Non-pigmented ciliary epithelial cell (primary cell): Measurements from ENCODE around the gene CCDC192.
"Not testable (repeated sequence)": the region's sequence is repeated elsewhere in the genome, so short reads cannot be mapped to it uniquely, and the experiment has no call there.

Experiments used
- DNase-seq: peaks from one replicate; pipeline ENCODE4 v3.0.0-alpha.2; 2010; ENCODE audit warnings: low read depth

CCDC192 gene

DNA sequence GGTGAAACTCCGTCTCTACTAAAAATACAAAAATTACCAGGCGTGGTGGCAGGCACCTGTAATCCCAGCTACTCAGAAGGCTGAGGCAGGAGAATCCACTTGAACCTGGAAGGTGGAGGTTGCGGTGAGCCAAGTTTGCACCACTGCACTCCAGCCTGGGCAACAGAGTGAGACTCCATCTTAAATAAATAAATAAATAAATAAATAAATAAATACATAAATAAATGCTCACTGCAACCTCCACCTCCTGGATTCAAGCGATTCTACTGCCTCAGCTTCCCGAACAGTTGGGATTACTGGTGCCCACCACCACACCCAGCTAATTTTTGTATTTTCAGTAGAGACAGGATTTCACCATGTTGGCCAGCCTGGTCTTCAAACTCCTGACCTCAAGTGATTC is 144.4 kb downstream of the CCDC192 start:
- DNase-seq: not testable (repeated sequence)

DNA sequence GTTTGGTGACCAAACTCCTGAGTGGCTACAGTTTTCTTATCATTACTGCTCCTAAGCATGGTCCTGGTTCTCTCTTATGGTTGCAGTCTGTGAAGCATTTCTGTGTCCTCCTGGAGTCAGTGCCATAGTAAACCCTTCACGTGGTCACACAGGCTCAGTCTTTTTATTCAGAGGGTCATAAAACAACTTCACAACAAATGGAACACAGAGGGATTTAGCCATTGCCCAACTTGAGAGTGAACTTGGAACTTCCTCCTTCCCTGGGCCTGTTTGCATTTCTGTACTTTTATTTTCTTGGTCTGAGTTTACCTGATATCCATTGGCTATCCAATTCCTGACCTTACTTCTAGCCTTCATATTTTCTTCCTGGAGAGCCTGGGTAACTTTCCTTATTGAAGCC is 144.9 kb downstream of the CCDC192 start:
- DNase-seq: no peak

DNA sequence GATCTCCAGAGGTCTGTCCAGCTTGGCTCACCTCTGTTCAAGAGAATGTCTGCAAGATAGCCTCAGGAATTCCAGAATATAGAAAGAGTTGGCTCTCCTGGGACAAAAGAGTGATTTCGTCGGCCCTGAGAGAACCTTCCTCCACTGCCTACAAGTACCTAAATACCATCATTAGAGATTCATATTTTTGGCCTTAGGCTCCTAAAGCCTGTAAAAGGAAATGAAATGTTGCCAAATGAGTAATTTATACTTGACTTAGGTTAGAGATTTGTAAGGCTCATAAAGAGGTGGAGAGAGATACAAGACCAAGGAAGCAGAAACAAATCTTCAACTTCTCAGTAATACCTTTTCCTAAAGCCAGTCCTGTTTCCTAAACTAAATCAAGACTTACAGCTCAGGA is 146.2 kb downstream of the CCDC192 start:
- DNase-seq: no peak

DNA sequence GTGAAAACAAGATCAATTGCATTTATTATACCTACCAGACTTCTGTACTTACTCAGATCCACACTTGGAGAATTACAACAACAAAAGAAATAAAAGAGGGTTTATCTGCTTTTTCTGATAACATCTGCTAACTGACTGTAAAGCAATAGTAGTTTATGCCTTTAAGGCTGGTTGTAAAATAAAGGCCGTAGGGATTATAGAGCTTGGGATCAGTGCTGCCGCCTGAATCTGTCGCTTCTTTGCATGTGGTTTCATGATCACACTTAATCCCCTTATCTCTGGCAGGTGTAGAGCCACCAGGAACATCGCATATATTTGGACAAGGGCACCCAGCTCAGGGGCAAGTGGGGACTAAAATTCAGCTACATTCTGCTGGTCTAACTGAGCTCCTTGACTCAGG is 146.7 kb downstream of the CCDC192 start:
- no peak for DNase-seq

DNA sequence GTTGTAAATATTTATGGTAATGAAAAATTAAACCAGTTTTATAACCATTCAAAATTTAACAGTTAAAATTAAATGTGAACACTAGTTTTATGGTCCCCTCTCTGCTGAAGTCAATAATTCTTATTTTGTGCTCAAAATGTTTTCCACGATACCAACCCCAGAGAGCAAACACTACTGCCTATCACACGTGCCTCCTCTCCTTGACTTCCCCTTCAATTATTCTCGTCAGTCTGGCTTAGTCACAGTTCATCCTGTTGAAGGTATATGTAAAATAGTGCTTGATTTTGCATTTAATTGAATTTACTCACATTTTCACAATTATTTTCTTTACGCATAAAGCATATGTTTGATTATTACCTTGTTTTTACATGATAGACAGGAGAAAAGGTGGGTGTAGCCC is 148.8 kb downstream of the CCDC192 start:
- no peak for DNase-seq

DNA sequence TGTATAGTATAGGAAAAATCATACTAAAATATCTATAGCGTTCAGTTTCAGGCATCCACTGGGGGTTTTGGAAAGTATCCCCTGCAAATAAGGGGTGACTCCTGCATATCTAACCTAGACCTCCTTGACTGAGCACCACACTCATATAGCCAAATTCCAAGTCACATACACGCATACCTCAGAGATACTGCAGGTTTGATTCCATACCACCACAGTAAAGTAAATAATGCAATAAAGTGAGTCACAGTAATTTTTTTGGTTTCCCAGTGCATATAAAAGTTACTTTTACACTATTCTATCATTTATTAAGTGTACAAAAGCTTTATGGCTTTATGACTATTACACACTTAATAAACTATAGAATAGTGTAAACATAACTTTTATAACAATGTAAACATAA is 151.3 kb downstream of the CCDC192 start:
- no peak for DNase-seq

DNA sequence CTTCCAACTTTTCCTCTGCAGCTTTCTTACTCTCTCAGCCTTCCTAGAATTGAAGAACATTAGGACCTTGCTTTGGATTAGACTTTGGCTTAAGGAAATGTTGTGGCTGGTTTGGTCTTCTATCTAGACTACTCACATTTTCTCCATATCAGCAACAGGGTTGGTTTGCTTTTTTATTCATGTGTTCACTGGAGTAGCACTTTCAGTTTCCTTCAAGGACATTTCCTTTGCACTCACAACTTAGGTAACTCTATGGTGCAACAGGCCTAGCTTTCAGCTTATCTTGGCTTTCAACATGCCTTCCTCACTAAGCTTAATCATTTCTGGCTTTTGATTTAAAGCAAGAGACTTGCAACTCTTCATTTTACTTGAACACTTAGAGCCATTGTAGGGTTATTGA is 153.1 kb downstream of the CCDC192 start:
- no peak for DNase-seq

DNA sequence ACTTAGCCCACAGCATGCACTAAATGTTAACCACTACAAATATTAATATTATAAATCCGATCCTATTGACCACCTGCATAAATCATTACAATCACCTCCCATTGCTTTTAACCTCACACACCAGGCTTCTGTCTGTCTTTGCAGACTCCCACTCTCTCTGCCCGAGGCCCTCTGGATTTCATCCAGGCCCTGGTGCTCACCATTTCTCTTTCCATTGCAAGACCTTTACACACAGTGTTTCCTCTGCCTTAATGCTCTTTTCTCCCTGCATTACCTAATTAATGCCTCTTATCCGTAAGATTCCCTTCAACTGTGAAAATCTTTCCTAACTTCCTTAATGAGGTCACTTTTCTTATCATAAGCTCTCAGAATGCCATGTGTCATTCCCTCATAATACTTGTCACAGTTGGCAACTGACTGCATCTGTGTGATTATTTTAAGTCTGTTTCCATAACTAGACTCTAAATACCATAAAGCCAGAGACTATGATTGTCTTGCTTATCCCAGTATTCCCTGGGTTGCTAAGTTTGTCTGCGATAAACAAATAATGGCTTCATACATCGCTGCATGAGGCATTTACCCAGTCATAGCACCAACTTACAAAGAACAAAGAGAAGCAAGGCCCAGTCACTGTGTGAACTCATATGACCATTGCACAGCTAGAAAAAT is 155.1 kb downstream of the CCDC192 start:
- no peak for DNase-seq

DNA sequence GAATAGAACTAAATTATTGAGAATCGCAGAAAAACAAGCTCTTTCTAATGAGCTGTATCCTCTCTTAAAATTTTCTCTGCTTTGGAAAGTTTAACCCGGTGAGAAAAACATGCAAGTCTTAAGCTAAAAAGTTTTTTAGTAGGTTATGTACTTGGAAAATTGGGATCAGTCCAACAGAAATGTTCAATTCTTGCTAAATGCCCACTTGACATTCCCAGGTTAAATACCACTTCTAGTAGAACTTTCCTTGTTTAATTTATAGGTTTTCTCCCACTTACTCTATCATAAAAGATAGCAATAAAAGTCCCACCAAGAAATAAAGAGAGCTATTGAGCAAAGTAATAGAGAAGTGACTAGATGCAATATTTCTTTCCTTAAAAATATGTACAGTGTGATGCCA is 157.1 kb downstream of the CCDC192 start:
- DNase-seq: no peak

DNA sequence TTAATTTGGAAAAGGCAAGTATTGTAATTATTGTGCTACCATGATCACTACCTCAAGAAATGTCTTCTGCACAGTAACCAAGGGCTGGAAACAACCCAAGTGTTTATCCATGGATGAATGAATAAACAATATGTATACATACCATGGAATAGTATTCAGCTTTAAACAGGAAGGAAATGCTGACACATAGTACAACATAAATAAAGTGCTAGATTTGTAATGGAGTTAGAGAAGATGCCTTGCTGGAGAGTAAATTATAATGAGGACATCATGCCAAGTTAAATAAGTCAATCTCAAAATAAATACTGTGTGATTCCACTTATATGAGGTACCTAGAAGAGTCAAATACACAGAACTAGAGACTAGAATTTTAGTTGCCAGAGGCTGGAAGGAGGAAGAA is 160.0 kb downstream of the CCDC192 start:
- DNase-seq: no peak

DNA sequence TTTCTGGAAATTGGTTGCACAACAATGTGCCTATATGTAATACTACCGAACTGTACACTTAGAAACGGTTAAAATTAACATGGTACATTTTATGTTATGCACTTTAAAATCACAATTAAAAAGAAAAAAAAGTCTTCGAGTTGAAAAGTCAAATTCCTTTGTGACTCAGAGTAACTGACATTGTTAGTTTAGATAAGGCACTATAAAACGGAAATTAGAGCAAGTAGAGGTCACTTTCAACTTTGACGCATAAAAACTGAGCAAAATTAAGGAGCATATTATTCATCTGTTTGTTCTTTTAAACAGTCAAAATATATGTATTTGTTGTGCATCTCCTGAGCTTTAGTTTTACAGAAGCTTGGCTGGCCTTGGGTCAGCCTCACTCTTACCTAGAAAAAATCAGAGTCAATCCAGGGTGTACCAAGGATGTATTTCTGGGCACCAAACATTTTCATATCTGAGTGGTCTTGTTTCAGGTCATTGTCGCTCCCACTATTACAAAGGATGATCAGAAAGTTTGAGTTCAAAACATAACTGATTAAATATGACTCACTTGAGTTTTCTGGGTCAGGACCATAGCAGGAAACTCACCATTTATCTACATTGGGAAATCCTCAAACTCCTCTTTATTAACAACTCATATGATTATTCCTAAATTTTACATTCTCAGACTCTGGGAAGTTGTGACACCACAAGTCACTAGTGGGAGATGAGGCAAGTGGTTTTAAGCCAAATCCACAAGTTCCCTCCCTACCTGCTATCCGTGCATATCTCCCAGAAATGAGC is 160.6 kb downstream of the CCDC192 start:
- DNase-seq: no peak

DNA sequence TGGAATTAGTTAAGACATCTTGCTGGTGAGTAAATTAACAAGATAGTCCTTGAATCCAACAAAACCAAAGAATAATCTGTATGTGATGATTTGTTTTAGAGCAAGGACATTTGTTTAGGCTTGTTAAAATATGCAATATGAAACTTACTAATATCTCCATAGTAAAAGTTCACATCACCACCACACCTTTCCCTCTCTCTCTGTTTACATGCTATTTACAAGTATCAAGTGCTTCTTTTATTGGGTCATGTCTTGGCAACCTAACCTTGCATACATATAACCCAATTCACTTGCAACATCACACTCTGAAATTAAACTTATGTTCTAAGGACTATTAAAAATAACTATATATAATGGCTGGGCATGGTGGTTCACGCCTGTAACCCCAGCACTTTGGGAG is 161.3 kb downstream of the CCDC192 start:
- no peak for DNase-seq

DNA sequence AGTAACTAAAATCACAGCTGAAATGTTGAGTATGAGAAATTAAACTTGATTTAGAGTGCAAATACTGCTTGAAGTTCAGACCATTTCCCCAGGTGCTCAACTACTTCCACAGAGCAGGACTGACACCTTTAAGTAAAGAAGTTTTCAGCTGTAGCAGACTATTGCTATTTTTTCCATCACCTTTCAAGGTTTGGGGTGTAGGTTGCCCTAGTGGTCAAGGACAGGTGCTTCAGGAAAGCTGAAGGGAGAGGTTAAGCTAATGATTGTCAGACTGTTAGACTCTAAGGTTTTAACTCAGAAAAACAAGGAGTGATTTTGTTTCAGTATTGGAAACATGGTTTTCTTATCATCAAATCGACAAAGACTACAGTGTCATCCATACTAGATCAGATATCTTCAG is 162.1 kb downstream of the CCDC192 start:
- no peak for DNase-seq

DNA sequence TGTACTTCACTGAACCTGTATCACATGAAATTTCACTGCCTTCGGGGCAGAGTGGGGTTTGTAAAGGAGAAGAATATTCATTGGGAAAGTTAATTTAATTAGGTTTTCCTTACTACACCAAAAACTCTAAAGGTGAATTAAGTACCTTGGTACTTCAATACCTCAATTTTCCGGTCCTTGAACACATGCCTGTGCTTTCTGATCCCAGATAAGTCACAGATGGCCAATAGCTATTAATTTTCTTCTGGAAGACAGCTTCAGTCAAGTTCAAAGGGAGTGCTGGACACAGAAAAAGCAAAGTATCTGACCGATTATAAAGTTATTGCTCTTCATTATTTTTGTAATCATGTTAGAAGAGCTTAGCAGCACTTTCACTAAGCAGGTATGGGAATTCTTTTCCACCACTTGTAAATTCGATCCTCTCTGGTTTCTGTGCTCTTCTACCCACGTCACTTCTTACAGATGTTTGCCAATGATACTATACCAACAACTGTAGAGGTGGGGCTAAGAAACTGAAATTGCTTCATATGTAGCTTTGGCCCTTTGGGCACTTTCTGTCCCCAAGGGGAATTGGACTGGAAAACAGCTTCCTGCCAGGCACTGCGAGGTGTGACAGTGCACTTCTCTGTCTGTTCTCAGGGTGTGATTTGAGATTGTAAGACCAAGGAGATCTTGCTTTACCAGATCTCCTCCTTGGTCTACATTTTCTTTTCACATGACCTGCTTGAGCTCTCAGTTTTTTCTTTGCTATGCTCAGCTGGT is 164.0 kb downstream of the CCDC192 start:
- no peak for DNase-seq

DNA sequence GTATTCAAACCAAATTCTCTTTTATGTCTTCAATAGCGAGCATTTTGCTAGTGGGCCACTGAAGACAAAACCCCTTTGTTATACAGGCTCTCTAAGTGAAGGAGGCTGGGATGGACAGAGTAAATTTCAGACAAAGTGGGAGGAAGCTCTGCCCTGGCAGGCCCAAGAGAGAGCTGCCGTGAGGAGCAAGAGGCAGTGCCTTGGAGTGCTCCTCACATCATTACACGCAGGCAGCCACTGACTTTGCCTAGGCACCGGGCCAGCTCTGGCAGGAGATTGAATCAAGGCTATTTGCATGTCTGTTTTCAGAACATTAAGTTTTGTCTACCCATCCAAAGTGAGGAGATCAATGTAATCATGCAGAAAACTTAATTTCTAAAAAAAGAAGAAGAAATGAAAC is 167.7 kb downstream of the CCDC192 start:
- no peak for DNase-seq

DNA sequence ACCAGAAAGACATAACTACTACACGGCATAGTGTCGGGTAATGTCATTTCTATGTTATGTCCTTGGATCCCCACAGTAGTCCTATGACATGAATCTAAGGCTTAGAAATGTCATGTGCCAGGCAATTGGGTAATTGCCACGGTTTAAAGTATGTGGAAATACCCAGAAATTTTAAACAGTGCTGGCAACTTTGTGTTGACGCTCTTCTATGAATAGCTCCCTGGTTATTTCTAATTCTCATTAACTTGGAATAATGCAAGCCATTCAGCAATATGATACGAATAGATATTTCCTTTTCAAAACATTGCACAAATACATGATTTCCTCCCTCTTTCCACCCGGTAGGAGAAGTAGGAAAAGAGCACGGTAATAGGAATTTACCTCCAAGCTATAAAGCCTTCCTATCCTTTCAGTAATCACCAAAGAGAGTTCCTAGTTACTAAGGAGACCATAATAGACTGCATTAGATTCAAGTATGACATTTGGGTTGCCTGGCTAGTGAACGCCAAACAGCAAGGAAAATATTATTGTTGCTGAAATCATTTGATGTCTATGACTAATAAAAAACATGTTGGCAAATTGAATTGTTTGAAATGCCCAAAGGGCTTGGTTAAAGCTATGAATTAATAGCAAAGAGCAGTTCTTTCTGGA is 168.4 kb downstream of the CCDC192 start:
- no peak for DNase-seq

DNA sequence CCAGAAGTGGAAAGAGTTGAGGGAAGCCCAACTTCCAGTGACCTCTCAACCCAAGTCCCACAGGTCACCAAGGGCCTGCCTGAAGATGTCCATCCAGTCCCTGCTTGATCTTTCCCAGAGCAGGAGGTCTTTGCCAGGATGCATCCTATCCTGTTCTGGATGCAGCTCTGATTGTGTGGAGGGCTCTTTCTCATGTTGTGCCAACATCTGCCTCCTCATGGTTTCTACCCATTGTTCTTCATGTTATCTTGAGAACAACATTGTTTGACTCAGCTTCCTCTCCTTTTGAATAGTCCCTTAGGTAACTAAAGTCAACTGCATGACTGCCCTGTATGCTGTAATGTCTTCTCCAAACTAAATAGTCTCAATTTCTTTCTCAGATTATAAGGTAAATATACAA is 169.3 kb downstream of the CCDC192 start:
- no peak for DNase-seq

DNA sequence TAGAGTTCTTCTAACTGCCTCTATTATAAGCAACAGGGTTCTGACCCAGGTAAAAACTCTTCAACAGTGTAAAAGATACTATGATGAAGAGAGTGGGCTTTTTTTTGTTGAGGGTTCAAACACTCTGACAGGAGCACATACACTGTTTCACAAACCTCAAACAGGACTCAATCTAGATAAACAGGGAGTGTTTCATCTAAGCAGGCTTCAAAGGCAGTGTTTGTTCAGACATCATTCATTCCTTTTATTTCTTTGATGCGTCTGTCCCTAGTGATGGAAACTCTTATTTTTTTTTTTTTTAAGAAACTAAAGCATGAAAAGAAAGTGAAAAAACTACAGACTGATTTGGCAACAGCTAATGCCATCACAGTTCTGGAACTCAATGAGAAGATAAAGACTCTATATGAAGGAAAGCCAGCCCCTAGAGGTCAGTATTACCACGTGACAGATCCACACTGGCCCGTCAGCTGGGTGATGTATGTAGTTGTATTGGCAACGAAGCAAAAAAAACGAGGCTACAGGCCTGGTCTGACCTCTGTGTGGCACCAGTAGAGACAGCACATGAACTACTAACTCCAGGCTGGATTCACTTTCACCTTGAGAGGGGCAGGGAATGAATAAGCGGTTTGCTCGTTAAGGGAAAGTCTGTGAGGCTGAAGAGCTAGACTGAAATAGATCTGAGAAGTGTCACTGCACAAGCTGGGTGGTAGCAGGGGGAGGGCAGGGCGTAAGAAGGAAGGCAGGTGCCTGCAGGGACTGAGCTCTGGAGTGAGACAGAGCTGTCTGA is 172.2 kb downstream of the CCDC192 start:
- DNase-seq: no peak

DNA sequence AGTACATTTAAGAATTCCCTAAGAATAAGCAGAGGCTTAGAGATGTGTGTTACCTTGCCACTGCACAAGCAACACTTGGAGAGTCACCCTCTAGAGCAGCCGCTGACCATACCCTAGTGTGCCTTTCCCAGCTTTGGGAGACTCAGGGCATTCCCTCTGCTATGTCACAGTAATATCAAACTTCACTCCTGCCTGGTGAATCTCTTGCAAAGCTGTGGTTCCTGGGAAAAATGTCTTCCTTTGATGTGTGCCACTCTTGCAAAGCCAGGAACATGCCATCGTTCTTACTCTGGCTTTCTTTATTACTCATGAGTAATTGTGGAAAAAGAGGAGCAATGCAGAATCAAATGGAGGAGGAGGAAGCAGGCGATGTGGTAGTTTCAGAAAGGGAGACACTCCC is 173.2 kb downstream of the CCDC192 start:
- DNase-seq: no peak

DNA sequence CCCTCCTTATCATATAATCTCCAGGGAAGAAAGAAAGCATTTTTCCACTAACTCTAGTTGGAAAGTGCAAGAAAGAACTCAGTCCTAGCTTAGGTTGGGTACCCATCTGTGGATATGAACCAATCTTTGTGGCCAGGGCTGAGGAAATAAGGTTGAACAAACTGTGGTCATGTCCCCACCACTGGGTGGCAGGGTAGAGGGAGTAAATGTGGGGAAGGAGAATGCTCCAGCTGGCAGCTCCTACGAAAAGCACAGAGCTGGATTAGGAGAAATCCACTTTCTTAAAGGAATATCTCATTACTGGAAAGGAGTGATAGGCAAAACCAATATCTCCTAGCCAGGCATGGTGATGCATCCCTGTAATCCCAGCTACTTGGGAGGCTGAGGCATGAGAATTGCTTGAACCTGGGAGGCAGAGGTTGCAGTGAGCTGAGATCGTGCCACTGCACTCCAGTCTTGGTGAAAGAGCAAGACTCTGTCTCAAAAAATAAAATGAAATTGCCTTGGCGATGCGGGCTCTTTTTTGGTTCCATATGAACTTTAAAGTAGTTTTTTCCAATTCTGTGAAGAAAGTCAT is 175.1 kb downstream of the CCDC192 start:
- no peak for DNase-seq

DNA sequence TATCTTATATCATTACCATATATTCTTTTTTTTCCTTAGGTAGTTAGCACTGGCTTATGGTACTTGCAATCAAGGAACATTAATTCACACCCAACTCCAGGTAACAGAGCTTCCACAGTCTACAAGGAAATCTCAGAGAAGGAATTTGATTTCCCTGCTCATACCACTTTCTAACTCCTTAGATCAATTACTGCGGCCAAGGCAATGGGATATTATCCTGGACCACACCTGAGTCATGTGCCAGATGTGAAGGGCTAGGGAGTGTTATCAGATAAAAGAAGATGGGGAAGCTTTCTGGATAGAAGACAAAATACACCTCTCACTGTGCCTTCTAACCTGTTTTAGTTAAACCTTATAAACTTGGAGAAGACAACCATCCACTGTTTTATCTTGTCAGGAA is 181.2 kb downstream of the CCDC192 start:
- DNase-seq: no peak
